Stimulated activated CD8-positive, alpha-beta memory T cell treated with anti-CD3 and anti-CD28 coated beads, Interleukin-2, amount 100 ng/mL, for 1 hour (primary cell): ENCODE data around the gene SLC39A11.
"Not testable (repeated sequence)": the region's sequence is repeated elsewhere in the genome, so short reads cannot be mapped to it uniquely, and the experiment has no call there.

Experiments used
- DNase-seq, 2 donors: peaks; one replicate each; pipeline ENCODE4 v3.0.0-alpha.2; 2020; ENCODE audit warnings: low read depth in 2 of 2

SLC39A11 gene

DNA sequence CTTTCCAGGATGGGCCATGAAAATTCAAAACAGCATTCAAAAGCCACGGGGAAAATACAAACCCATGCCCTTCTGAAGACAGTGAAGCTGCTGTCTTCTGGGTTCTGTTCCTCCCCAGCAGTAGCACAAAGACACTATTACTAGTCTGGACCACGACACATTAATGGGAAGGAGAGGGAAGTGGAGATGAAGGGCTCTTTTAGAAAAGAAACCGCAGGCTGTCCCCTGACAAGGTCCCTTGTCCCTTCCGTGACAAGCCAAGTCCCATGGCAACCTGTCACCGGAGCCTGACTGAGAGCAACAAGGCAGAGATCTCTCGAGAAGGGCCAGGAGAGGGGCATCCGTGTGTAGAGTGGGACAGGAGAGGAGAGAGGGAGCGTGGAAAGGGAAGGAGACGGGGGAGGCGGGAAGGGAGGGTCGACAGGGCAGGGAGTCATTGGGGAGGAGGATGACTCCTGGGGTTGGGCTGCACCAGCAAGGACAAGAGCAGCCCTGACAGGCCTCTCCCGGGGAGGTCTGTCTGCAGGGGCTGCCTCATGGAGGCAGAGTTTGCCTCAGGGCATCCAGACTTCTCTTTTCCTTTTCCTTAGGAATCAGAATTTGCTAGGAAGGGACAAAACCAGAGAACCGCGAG is 436.2 kb downstream of the SLC39A11 start:
- DNase-seq: no peak

DNA sequence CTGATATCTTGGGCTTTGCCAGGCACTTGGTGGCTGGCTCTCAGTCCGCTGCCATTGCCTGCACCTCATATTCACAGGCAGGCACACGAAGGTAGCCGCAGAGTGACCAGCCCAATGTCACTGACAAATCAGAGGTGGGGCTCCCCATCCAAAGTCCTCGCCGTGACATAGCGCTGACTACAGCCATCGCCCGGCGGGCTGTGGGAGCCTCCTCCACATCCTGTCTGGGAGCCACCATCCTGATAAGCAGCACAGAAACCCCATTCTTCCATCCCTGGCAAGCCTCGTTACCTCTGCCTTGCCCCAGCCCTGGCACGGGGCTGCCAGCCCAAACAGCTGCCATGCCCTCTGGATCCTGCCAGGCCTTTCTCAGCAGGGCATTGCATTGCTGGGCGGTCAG is 437.8 kb downstream of the SLC39A11 start:
- DNase-seq: no peak

- no peak for DNase-seq
Observed at GRCh38 chr17:72651988-72652387, 440.5 kb downstream of the SLC39A11 start.

DNA sequence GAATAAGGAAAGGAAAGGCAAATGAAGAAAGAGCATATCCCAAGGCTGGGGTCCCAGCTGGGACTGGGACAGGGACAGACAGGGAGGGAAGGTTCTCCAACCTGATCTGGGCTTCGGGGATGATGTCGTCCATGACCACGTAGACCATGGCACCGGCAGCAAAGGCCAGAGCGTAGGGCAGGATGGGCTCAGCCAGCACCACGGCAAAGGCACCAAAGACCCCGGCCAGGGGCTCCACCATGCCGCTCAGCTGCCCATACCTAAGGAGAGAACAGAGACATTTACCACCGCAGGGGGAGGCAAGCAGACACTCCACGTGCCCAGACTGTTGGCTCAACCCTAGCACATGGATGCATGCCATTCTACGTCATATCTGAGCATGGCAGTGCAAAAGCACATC is 443.8 kb downstream of the SLC39A11 start:
- no peak for DNase-seq

GRCh38 chr17:72646176-72646575 is 446.3 kb downstream of the SLC39A11 start:
- no peak for DNase-seq

- no peak for DNase-seq
Observed at GRCh38 chr17:72644492-72644891, 448.0 kb downstream of the SLC39A11 start.

DNA sequence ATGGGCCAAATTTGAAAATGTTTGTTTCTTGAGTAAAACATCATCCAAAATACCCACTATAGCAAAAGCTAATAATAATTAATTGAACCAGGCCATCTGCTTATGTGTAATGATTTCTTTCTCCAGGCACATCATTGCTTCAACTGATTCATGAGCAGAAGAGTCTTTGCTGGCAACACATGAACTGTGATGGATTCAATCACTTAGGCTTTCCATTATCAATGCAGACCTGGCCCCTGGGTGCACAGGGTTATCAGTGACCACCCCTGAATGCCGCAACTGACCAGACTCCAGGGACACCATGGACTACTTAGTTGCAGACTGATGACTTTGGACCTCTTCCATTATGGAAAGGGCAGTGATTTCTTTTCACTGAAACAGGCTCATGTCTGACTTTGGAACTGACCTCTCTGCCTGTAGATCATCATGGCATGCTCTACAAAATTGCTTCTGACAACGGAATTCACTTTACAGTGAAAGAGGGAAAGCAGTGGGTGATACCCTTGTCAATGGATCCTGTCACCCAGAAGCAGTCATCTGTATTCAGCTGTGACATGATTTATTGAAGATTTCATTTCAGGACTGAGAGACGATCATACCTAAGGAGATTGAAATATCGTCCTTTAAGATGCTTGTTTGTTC is 448.8 kb downstream of the SLC39A11 start:
- no peak for DNase-seq

- DNase-seq: no peak
Observed at GRCh38 chr17:72642720-72643119, 449.8 kb downstream of the SLC39A11 start.

DNA sequence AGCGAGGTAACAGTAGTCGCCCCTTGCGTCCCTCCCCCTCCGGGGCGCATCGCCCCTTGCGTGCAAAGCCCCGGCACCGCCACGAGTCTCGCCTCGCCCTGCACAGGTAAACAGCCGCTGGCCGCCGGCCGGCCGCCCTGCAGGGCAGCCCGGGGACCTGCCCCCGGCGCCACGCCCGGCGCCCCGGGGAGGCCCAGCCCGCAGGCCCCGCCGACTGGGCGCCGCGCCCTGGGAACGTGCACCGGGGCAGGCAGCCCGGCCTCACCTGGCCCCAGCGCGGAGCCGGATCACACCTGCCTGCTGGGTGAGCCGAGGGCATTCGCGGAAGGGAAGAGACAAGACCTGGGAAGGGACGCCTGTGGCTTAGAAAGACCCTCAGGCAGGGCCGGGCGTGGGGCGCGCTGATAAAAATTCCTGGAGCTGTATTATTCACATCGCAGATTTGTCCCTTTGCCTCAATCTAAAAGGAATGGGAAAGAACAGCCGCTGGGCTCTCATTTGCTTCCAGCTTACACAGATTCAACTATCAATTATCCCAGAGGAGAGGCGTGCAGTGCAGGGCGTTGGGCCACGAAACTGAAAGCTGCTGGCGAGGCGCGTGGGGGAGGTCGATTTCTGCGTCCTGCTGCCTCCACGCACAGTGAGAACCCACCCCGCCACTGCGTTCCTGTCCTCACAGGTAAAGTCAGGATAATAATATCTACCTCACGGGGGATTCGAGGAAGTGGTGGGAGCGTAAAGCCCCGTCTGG is 451.9 kb downstream of the SLC39A11 start:
- DNase-seq: no peak

GRCh38 chr17:72639711-72640110 is 452.8 kb downstream of the SLC39A11 start:
- no peak for DNase-seq

GRCh38 chr17:72638932-72639331 is 453.6 kb downstream of the SLC39A11 start:
- DNase-seq: not testable (repeated sequence)

DNA sequence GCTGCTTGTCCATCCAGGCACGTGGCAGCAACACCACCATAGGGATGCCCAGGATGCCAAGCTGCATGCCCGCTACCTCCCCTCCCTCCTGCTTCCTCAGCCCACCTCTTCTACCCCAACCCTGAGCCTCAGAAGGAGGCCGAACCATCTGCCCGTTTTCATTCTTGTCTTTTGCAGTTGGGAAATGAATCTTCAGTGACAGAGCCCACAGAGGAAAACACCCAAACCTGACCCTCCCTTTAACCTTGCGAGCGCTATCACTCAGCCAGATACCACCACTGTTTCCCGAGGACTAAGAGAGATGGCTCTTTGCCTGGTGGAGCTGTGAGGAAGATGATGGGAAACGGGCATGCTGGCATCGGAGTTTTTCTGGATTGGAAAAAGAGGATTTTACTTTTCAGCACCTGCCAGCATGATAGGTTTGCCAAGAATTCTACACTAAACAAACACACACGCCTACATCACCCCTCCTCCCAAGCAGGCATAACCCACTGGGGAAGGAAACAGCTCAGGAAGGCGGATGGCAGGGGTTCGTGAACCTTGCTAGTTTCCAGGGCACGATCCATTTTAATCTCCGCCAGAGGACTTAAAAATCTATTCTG is 457.4 kb downstream of the SLC39A11 start:
- no peak for DNase-seq

DNA sequence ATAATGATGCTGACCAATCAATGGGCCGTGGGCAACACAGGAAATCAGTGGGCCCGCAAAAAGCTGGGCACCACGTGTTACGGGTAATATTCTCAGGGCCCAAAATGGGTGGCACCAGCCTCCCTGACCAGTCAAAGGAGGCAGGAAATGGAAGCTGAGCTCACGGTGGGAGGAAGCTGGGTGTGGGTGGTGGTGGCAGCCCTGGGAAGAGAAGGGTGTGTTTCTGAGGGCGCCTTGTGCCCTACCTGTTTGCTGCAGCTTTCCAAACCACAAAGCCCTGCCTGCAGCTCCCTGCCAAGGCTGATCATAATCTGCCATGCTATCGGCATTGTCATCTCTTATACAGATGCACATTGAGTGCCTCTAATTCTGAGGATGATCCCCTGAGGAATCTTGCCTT is 457.9 kb downstream of the SLC39A11 start:
- DNase-seq: no peak

DNA sequence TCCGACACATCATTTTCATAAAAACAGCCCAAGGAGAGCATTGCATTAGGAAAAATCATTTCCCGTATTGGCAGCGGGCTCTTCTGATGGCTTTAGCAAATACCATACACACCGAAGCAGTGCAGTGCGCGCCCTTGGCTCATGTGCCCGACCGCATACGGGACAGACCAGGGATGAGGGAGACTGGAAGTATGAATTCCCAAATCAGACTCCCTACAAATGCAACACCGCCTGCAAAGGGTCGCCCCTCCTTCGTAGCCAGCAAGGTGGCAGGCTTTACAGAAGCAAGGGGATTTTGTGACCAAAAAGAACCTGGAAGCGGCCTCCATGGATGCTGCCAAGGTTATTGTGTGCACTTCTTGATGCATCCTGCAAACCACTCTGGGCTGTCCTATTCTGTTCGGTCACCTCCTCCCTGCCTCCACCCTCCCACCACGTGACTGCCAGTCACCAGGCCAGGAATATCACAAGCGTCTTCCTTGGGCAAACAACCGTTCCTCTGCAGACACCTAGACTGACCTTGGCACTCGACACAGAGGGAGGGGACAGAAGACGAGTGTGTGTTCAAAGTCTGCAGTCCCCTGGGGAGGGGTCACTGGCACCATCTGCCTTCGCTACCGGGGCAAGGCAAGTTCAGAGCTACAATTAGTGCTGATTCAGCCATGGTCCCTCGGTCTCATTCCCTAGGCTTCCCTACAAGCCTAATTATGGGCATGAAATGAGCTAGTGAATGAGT is 460.4 kb downstream of the SLC39A11 start:
- DNase-seq: no peak

DNA sequence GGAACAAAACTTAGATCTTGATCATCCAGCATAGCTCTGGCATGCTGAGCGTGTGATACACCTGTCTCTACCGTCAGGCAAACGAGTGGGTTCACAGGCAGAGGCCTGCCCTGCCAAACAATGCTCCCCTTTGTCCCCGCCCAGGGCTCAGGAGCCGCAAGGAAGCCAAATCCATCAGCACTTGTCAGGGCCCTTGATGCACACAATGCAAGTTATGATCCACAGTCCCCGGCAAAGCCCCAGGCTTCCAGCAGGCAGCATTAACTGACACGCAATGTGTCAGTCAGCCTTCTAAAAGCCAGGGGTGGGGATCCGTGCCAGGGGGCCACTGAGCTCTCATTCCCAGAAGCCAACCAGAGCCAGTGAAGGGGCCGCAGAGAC is 460.9 kb downstream of the SLC39A11 start:
- no peak for DNase-seq

- no peak for DNase-seq
Observed at GRCh38 chr17:72624652-72625051, 467.8 kb downstream of the SLC39A11 start.

DNA sequence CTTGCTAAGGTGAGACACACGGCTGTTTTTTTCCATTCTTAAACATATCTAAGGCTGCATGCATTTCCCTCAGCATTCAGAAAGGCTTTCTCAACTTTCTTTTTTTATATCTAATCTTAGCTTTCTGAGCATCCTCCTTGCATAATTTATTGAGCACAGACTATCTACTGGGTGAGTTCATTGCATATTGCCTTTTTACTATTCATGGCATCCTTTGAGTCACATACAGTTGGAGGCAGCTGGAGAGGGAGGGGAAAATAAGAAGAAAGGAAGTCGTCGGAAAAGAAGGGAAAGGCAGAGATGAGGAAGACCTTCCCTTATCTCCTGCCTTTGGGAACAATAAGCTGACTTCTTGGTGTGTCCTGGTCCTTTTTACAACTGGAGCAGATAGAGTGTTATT is 468.3 kb downstream of the SLC39A11 start:
- no peak for DNase-seq

GRCh38 chr17:72622661-72623433 is 469.6 kb downstream of the SLC39A11 start:
- no peak for DNase-seq

- DNase-seq: no peak
Observed at GRCh38 chr17:72619976-72620650, 472.4 kb downstream of the SLC39A11 start.

DNA sequence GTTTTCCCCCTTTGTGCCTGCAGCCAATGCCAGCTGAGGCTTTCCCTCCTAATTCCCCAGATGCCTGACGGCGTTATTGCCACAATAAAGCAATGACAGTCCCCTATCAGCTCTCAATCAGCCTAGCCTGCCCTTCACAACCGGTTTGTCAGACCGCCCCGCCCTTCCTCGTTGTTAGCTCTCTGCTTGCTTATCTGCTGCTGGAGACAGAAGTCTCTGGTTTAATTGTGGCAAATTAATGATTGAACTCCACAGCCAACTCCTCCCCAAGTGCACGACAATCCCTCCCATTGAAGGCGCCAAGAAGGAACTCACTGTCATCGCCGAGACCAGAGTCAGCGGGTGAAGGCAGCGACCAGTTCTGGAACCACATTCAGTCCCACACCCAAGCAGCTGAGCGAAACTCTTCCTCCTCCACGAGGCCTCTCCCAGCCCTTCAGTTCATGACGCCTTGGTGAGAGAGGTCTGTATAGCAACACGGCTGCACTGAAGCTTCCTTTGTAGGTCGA is 474.4 kb downstream of the SLC39A11 start:
- DNase-seq: no peak
